IPS-11a (cell line): ENCODE results near the gene EPB41L2.

ENCODE experiments used
- H3K4me3 ChIP-seq: one replicate; pipeline ENCODE4 v1.5.1; 2013; ENCODE audit warnings: low read depth, low read length, control low read depth

The EPB41L2 gene

GRCh38 chr6:131062241-131063027 is 611 bp downstream of the EPB41L2 start:
- peak overlapping the region; percentile 74 for H3K4me3 ChIP-seq

- H3K4me3 ChIP-seq: peak overlapping the region; percentile 74
Observed at GRCh38 chr6:131061751-131062119, 1.3 kb downstream of the EPB41L2 start.

DNA sequence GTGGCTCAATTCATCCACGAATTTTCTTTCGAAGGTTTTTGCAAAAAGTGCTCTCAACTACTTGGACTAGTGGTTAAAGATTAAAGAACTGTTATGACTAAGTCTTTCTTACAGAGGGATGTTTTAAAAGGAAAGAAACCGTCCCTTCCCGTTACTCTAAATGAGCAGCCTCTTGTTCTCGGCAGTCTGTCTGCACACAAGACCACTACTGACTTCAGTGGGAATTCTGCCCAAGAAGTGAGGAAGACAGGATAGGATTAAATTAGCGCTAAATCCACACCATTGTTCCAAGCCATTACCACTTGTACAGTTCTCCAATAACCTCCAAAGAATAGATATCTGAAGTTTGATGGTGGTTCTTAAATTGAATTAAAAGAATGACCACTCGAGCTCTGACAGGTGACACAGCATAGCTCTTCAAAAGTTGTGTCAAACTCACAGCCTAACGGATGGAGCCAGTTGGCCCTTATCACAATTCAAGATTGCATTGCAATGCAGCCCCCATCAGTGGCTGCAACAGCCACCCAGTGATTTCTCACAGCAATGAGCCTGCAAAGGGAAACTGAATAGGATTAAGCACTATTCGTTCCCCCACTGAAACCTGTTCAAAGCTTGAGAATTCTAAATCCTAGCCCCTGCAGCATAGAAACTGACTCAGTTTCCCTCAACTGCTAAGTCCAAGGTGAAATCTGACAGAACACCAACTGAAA is 1.8 kb downstream of the EPB41L2 start:
- H3K4me3 ChIP-seq: no peak overlapping the region

- H3K4me3 ChIP-seq: no peak overlapping the region
Observed at GRCh38 chr6:131060311-131060710, 2.7 kb downstream of the EPB41L2 start.

- no peak overlapping the region for H3K4me3 ChIP-seq
Observed at GRCh38 chr6:131059486-131059885, 3.6 kb downstream of the EPB41L2 start.

DNA sequence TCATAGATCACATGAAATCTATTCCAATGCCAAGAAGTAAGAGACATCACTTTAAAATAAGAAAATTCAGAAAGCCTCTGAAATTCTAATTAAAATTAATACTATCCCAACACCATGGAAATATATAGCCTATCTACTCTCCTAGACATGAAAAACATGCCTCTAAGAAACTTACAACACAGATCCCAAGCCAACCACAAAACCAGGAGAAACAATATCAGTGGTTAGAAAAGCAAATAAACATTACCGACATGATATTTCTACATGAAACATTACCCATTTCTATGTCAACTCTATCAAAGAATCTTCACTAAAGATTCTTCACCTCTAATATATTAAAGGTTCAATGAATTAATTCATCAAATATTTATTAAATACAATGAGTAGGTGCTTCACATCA is 4.8 kb downstream of the EPB41L2 start:
- no peak overlapping the region for H3K4me3 ChIP-seq

GRCh38 chr6:131054392-131055250 is 8.4 kb downstream of the EPB41L2 start:
- no peak overlapping the region for H3K4me3 ChIP-seq

DNA sequence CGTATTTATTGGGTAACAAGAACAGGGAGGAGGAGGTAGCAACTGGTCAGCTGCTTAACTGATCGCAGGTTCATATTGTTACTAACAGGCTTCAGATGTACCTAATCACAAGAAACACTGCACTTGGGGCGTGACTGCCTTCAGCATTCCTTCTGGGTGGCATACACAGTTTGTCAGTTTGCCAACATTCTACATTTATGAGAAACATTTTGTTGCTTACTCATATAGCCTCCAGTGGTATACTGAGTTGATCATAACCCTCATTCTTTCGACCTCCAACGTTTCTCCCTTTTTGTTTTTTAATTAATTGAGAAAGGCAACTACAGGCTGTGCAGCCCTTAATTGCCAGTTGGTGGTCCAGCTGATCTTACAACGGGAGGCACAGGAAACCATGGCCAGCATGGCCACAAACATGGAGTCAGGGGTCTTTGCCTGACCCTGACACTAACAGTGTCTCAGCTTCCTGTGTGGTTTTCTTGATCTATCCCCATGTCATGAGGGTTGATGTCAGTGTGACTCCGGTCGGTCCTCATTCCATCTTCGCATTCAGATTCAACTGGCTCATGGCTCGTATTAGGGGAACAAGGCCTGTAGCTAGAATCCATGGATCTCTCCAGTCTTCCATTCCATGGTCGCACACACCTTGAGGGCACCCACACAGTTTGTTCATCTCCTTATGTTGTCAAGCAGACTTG is 9.4 kb downstream of the EPB41L2 start:
- H3K4me3 ChIP-seq: no peak overlapping the region

DNA sequence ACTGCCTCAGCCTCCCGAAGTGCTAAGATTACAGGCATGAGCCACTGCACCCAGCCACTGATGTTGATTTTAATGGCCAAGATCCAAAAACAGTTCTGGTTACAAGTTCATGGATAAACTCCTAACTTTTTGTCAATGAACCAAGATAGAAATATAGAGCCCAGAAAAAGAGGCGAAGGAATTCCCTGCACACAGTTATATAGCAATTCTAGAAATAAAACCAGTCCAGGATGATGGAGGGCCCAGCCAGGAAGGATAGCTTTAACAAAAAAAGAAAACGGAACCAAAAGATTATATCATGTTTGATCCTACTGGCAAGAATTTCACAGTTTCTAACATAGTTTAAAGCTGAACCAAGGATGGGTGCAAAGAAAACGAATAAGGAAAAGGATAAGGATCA is 10.9 kb downstream of the EPB41L2 start:
- H3K4me3 ChIP-seq: no peak overlapping the region

DNA sequence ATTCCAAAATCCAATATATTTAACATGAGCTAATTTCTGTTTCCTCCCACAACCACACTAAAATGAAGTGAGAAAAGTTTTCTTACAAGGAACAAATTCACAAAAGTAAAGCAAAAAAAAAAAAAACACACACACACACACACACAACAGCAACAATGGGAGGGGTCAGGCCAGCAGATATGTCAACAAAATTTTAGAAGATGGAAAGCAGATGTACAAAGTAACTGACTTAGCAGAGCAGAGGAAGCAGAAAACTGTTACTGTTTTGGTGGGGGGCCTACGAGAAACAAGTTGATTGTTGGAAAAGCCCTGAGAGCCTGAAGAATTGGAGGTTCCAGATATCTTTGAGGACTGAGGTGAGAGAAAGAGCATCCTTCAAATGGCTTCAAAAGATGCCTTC is 11.7 kb downstream of the EPB41L2 start:
- H3K4me3 ChIP-seq: no peak overlapping the region

DNA sequence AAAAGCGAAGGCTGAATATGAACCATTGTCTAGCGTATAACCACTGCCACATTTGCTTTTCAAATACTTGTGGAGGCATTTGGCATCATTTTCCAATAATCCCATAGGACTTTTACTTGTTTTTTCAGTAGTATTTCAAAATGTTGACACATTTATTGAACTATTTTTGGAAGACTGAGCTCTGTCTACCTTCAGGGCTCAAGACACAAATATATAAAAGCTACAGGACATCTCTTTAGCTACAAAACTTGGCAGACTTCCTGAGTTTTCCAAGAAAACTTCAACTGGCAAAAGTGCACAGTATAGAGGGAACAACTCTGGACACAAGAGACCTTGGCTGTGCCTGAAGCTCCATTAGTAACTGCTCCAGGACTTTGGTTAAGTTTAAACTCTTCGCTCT is 13.4 kb downstream of the EPB41L2 start:
- no peak overlapping the region for H3K4me3 ChIP-seq

DNA sequence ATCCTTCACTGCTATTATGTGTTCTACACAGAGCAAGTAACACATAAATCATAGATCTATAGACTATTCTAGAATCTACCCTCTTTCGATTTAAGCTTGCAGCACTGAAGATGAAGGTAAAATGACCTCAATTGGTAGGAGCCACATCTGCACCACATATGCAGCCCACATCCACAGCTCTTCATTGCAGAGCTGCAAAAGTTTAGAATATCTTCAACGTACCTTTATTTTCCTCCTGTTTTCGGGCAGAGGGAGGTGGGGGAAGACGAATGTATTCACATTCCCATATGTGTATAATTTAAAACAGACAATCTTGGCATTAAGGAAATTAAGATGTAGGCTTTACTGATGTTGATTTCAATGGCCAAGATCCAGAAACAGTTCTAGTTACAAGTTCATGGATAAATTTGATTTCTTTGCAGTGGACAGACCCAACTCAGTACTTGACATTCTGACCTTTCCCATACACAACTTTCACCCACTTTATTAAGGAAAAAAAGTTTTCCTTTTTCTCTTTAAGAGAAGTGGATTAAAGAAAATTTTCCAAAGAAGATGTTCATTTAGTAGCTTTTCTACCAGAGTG is 14.0 kb downstream of the EPB41L2 start:
- no peak overlapping the region for H3K4me3 ChIP-seq

GRCh38 chr6:131048459-131048858 is 14.6 kb downstream of the EPB41L2 start:
- H3K4me3 ChIP-seq: no peak overlapping the region

- no peak overlapping the region for H3K4me3 ChIP-seq
Observed at GRCh38 chr6:131045139-131045538, 17.9 kb downstream of the EPB41L2 start.

DNA sequence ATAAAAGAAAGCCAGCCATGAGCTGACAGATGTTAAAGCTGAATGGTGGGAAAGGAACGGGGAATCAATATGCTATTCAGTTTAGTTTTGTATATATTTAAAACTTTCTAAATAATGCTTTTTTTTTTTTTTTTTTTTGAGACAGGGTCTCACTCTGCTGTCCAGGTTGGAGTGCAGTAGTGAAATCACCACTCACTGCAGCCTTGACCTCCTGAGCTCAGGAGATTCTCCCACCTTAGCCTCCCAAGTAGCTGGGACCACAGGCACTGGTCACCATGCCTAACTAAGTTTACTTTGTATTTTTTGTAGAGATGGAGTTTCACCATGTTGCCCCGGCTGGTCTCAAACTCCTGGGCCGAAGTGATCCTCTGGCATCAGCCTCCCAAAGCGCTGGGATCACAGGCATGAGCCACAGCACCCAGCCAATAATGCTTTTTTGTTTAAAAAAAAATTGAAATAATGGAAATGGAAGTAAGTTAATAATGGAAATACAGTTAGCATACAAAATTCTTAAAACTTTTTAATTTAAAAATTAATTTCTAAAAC is 19.1 kb downstream of the EPB41L2 start:
- H3K4me3 ChIP-seq: no peak overlapping the region

DNA sequence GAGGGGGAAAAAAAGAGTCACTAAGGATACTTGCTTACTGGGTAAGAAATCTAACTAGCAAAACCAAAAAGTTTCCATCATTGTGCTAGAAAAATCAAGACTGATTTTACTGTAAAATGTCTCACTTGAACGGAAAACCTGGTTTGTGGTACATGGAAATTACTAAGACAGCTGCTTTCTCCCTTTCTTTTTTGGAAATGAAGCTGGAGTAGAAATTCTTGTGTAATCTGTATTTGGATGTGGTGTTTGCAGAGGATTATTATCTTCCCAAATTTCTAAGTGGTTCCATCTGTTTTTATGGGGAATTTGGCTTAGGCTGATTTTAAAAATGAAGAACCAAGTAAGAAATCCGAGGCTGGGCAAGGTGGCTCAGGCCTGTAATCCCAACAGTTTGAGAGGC is 20.4 kb downstream of the EPB41L2 start:
- no peak overlapping the region for H3K4me3 ChIP-seq

DNA sequence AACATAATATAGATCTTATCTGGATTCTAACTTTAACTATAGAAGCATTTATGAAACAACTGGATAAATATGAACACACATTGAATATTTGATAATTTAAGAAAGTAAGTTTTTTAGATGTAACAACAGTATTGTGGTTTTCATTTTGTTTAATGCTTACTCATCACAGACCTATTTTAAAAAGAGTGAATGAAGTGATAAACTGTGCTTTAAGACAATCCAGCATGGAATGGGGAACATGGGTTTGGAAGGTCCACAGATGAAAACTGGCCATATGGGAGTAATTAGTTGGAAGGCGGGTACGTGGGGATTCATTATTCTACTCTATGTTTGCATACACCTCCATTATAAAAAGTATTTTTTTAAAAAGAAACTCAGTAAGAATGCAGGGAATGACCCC is 21.2 kb downstream of the EPB41L2 start:
- H3K4me3 ChIP-seq: no peak overlapping the region

GRCh38 chr6:131040866-131041265 is 22.2 kb downstream of the EPB41L2 start:
- no peak overlapping the region for H3K4me3 ChIP-seq

- H3K4me3 ChIP-seq: no peak overlapping the region
Observed at GRCh38 chr6:131039345-131039680, 23.7 kb downstream of the EPB41L2 start.

DNA sequence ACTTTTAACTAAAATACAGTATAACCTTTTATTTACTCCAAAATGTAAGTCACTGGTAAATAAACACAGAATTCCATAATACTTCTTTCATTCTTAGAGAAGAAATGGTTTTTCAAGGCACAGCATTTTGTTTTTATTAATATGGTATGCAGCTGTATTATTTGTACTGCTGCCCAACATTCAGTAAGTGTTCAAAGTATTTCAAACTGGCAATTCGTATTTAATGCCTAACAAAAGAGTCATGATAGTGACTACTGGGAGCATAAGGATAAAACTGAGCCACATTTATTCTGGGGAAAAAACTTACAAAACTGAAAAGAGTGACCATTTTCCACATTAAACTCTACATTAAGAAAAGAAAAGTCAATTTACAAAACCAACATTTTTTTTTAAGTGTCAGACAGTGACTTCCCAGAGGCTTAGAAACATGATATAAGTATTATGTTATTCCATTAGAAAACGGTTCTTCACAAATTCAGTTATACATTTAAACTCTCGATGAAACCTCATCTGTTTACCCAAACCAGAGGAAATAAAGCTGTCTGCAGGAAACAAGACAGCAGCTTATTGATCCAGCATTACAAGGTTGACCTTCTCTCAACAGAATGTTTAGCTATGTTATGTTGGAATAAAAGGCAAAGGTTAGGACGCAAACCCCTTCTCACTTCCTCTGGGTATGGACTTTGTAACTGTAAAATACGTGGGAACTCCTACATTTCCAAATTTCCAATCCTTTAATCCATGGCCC is 24.3 kb downstream of the EPB41L2 start:
- no peak overlapping the region for H3K4me3 ChIP-seq
